SK-N-SH treated with all-trans-retinoic acid at 6 μM for 48 hours (cell line): Measurements from ENCODE around the gene TREX2.

ENCODE experiments used
- ARNTL ChIP-seq: fragments of 450-650 bp; formaldehyde crosslinking; IDR thresholded peaks from 2 replicates; pipeline ENCODE4 v1.5.0; 2020; ENCODE audit warnings: low read depth, mild to moderate bottlenecking, moderate library complexity, borderline replicate concordance
- BACH2 ChIP-seq: fragments of 250-450 bp; sonication (Bioruptor Pico); IDR thresholded peaks from 2 replicates; pipeline ENCODE4 v1.9.0; 2021; ENCODE audit warnings: mild to moderate bottlenecking, borderline replicate concordance
- CREB5 ChIP-seq: fragments of 250-450 bp; sonication (Bioruptor Pico); IDR thresholded peaks from 2 replicates; pipeline ENCODE4 v1.5.1; 2020; ENCODE audit warnings: low read depth, mild to moderate bottlenecking, moderate library complexity
- PATZ1 ChIP-seq: fragments of 250-450 bp; sonication (Bioruptor Pico); IDR thresholded peaks from 2 replicates; pipeline ENCODE4 v1.8.0; 2020; ENCODE audit warnings: mild to moderate bottlenecking, moderate library complexity, borderline replicate concordance
- POU6F1 ChIP-seq: fragments of 250-450 bp; sonication (Bioruptor Pico); IDR thresholded peaks from 2 replicates; pipeline ENCODE4 v1.8.0; 2021; ENCODE audit warnings: low read depth, mild to moderate bottlenecking, moderate library complexity, borderline replicate concordance
- SNAI2 ChIP-seq: fragments of 250-450 bp; sonication (Bioruptor Pico); IDR thresholded peaks from 2 replicates; pipeline ENCODE4 v1.5.0; 2020; ENCODE audit warnings: mild to moderate bottlenecking, moderate library complexity
- TOX ChIP-seq: fragments of 250-450 bp; sonication (Bioruptor Pico); IDR thresholded peaks from 2 replicates; pipeline ENCODE4 v1.8.0; 2021; ENCODE audit warnings: mild to moderate bottlenecking, moderate library complexity, borderline replicate concordance
- ZC3H10 ChIP-seq: fragments of 250-450 bp; sonication (Bioruptor Pico); IDR thresholded peaks from 2 replicates; pipeline ENCODE4 v1.5.1; 2021; ENCODE audit warnings: mild to moderate bottlenecking, moderate library complexity
- ZFP3 ChIP-seq: fragments of 250-450 bp; sonication (Bioruptor Pico); IDR thresholded peaks from 2 replicates; pipeline ENCODE4 v1.5.0; 2020; ENCODE audit warnings: mild to moderate bottlenecking, moderate library complexity
- ZNF565 ChIP-seq: fragments of 450-650 bp; formaldehyde crosslinking; conservative IDR thresholded peaks from 2 replicates; pipeline ENCODE4 v1.5.0; 2020; ENCODE audit warnings: low read depth, mild to moderate bottlenecking, moderate library complexity
- ZNF70 ChIP-seq: fragments of 450-650 bp; formaldehyde crosslinking; IDR thresholded peaks from 2 replicates; pipeline ENCODE4 v1.5.0; 2020; ENCODE audit warnings: mild to moderate bottlenecking, moderate library complexity
- ZNF8 ChIP-seq: fragments of 450-650 bp; formaldehyde crosslinking; IDR thresholded peaks from 2 replicates; pipeline ENCODE4 v1.5.0; 2020; ENCODE audit warnings: mild to moderate bottlenecking, moderate library complexity

GRCh38 chrX:153475271-153475670 is 29.4 kb upstream of the TREX2 start:
- TF ChIP-seq POU6F1 (no peak), ARNTL (no peak), ZNF70 (CRISPR knock-in tag) (no peak), ZNF565 (no peak), PATZ1 (CRISPR knock-in tag) (no peak), BACH2 (CRISPR knock-in tag) (no peak), ZFP3 (CRISPR knock-in tag) (no peak), ZNF8 (no peak), TOX (CRISPR knock-in tag) (no peak), SNAI2 (CRISPR knock-in tag) (no peak), ZC3H10 (CRISPR knock-in tag) (no peak), CREB5 (CRISPR knock-in tag) (no peak)
